NOMO-1 (cell line): ENCODE data around the gene MTURN.
"Not testable (repeated sequence)": the region's sequence is repeated elsewhere in the genome, so short reads cannot be mapped to it uniquely, and the experiment has no call there.

ENCODE experiments used
- DNase-seq, 2 experiments: peaks; one replicate each; lab custom pipeline; 2025; ENCODE audit not compliant: unreplicated experiment in 2 of 2; lab: John Stamatoyannopoulos, UW

The MTURN gene

DNA sequence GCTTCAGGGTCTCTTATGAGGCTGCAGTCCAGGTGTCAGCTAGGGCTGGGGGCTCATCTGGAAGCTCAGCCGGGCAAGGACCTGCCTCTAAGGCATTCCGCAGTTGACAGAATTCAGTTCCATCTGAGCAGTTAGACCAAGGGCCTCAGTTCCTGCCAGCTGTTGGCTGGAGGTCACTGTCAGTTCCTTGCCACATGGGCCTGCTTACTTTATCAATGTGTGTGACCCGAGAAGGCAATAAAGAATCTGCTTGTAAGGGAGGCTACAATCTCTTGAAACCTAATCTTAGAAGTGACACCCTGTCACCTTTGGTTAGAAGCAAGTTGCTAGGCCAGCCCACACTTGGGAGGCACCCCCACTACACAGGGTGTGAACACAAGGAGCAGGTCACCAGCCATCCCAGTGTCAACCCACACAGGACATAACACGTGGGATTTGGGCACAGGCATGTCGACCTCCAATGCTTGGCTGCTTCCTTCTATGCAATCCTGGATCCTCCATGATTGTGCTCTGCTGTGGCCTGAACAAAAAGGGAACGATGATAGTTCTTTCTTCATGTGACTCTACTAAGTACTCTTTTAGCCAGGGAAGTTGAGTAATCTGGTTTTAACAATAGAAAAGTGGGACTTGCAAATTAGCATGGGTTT, 41.8 kb downstream of the MTURN start:
- DNase-seq: peak; percentile 12 to 44

DNA sequence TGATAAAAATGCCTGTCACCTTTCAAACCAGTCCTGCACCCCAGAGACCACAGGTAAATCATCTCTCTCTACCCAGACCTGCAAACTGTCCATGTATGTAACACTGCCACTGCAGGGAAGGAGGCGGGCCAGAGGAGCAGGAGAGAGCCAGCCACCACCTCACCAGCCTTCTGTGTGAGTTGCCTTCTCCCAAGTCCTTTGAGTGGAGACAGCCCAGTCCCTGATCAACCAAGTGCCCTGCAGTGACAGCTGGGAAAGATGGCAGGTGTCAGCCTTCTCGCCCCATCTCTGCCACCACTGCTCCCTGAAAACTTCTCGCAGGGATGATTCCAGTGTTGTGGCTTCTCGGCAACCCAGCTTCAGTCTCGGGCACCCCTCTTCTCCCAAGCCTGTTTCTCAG, 42.4 kb downstream of the MTURN start:
- DNase-seq: no peak

- no peak for DNase-seq
Observed at GRCh38 chr7:30177965-30178364, 43.2 kb downstream of the MTURN start.

DNA sequence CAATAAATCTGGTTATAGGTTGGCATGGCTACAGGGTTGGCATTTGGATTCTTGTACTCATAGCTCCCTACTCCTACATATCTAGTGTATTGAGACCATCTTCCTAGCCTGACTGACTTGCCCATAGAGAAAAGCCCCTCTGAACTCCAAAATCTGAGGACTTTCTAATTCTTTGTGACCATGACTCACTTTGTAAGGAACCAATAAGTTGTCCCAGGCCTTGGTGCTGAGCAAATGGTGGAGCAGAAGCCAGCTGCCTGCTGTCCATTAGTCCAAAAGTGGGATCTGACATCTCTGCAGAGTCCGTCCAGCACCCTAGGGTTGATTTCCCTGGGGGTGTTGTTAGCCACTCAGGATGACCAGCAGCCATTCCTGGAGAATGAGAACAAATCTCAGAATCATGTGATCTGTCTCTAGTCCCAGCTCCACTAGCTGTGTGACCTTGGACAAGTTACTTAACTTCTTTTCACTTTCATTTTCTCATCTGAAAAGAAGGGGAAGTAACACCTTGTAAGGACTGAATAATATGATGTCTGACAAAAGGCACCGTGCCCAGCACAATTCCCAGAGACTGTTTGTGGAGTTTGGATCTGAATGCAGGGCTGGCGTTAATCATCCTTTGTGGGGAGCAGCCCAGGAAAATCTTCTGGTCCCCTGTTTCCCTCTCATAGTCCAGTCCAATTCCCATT, 44.1 kb downstream of the MTURN start:
- DNase-seq: peak in 1 of 2 experiments; percentile 72

GRCh38 chr7:30180718-30181117, 45.9 kb downstream of the MTURN start:
- no peak for DNase-seq

DNA sequence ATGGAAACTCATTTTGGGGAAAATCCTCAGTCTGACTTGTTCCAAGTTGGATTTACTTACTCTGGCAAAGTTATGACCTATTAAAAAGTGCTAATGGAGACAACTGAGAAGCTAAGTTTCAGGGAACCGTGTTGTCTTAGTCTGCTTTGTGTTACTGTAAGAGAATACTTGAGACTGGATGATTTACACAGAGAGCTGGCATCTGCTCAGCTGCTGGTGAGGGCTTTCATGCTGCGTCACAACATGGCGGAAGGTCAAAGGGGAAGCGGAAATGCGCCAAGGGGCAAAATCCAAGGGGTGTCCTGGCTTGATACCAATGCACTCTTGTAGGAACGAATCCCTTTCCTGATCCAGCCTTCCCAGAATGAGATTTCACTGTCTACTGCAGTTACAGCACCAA, 46.4 kb downstream of the MTURN start:
- DNase-seq: no peak

GRCh38 chr7:30181736-30182522, 47.1 kb downstream of the MTURN start:
- DNase-seq: no peak

DNA sequence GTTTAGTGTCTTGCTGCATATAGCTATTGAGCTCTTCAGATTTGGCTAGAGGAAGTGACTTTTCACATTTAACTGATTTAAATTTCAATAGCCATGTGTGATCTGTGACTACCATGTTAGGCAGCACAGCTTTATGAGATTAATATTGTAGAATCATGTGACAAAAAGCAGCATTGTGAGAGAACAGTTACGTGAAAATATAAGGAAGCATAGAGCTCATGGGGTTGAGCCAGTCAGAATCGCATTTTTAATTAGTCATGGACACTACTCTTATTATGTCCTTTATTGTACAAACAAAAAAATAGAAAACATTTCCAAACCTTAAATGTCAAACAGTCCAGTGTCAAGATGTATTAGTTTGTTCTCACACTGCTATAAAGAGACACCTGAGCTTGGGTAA, 48.0 kb downstream of the MTURN start:
- DNase-seq: no peak

- no peak for DNase-seq
Observed at GRCh38 chr7:30183749-30184369, 49.1 kb downstream of the MTURN start.

DNA sequence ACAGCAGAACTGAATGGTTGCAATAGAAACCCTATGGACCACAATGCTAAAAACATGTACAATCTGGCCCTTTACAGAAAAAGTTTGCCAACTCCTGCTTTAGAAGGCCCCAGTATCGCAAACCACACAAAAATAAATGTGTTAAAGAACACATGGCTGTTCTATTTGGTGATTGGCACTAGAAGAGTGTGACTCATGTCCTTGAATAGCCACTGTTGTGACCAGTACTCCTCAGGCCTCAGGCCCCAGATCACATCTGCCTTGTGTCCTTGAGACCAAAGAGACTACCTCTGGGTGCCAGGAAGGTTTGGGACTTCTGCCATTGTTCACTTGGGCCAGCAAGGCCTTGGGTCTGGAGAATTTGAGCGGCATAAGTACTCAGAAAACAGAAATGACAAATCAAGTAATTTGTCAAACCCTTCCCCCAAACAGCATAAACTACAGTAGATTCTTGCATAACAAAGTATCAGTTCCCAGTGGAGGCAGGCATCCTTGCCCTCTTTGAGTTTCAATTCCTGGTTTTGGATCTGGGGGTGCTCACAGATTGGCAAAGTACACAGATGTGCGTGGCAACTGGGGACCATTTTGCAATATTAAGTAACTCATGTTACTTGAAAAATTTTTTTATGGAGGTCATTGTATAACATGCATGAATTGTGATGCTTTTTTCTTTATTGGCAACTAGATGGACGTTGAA, 50.2 kb downstream of the MTURN start:
- DNase-seq: peak; percentile 97 to 98

GRCh38 chr7:30185496-30185895, 50.7 kb downstream of the MTURN start:
- DNase-seq: no peak

DNA sequence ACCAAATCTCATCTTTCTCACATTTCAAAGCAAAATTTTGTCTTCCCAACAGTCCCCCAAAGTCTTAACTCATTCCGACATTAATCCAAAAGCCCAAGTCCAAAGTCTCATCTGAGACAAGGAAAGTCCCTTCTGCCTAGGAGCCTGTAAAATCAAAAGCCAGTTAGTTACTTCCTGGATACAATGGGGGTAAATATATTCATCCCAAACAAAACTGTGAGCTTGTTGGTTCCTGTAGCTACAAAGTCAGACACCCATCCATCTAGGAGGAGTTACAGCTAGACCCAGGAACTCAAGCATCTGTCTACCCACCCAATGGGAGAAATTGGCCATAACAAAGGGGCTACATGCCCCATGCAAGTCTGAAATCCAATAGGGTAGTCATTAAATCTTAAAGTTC, 51.9 kb downstream of the MTURN start:
- DNase-seq: no peak

GRCh38 chr7:30187513-30187912, 52.7 kb downstream of the MTURN start:
- no peak for DNase-seq

GRCh38 chr7:30188381-30188780, 53.6 kb downstream of the MTURN start:
- DNase-seq: not testable (repeated sequence)

DNA sequence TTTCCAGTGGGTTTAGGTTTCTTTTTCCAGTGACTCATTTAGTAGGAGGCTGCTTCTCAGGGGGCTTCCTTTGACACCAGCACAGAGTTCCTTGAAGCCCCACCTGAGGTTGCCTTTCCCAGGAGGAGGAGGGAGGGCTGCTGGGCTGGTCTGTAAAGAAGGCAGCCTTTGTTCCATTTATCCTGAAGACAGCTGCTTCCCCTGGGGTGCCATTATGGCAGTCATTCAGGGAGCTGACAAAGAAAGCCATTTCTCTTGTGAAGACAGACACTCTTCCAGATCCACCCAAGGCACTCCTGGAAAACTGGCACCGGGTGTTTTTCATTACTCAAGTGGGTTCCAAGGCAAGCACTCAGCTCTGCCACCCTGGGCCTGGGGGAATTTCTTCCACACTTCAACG, 54.0 kb downstream of the MTURN start:
- DNase-seq: no peak

- no peak for DNase-seq
Observed at GRCh38 chr7:30191809-30192208, 57.0 kb downstream of the MTURN start.

GRCh38 chr7:30193336-30193943, 58.7 kb downstream of the MTURN start:
- no peak for DNase-seq

DNA sequence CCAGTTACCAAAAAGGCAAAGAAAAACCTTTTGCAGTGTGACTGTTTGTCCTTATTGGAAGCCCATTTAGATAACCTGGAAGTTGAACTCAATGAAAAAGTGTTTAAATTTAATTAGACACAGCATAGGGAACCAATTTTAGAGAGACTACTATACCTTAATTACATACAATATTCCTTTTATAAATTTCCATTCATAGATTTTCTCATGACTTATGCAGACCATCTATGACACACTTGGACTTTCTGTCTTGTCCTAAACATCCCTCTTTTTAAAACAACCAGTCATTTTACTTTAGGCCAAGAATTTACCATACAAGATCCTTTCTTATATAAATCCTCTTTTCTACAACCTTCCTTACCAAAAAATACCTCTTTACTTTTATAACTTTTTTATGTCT, 61.6 kb downstream of the MTURN start:
- no peak for DNase-seq

GRCh38 chr7:30197438-30197837, 62.7 kb downstream of the MTURN start:
- no peak for DNase-seq

GRCh38 chr7:30199271-30199670, 64.5 kb downstream of the MTURN start:
- no peak for DNase-seq
